HG02678 (cell line): ENCODE data around the gene CISD3.

Experiments
- ATAC-seq: cut with Tn5 transposase; IDR thresholded peaks from one replicate; pipeline ENCODE4 v1.9.1; 2021; ENCODE audit warnings: mild to moderate bottlenecking, moderate library complexity; ENCODE audit not compliant: unreplicated experiment

CISD3 gene, protein sequence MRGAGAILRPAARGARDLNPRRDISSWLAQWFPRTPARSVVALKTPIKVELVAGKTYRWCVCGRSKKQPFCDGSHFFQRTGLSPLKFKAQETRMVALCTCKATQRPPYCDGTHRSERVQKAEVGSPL

DNA sequence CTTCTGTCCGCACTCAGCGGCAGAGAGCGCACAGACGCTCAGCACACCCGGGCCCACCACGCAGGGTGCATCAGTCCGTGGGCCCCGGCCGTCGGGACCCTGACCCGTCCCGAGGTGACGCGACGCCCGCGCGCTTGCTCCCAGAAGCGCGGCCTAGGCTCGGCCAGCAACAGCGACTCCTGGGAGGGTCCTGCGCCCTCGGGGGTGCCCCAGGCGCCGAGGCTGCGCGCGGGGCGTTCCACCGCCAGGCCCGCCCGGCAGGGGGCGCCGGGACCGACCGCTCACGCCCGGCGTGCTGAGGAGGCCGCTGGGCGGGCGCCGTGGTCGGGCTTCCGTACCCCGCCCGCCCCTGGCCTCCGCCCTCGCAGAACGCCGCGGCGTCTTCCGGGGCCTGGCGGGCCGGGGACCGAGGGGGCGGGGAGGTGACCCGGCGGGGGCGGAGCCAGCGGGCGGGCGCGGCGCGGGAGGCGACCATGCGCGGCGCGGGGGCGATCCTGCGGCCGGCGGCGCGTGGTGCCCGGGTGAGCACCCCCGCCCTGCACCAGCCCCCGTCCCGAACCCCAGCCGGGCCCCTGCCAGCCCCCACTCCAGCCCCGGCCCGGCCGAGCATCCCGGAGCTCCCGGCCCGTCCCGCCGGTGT, at the start of gene CISD3:
CISD3 (plus strand) TSS at position 456 of the 640 bp plus-strand sequence; CDS start at position 474, 18 bp downstream.
- peak; percentile 82 for ATAC-seq

DNA sequence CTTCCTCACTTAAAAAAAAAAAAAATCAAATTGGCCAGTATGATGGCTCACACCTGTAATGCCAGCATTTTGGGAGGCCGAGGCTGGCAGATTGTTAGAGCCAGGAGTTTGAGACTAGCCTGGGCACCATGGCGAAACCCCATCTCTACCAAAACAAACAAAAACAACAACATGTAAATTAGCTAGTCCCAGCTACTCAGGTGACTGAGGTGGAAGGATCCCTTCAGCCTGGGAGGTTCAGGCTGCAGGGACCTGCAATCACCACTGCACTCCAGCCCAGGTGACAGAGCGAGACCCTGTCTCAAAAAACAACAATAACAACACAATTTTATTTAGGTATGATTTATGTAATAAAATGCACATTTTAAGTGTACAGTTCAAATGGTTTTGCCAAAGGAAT, 49.0 kb upstream of the CISD3 start:
- ATAC-seq, result no peak

DNA sequence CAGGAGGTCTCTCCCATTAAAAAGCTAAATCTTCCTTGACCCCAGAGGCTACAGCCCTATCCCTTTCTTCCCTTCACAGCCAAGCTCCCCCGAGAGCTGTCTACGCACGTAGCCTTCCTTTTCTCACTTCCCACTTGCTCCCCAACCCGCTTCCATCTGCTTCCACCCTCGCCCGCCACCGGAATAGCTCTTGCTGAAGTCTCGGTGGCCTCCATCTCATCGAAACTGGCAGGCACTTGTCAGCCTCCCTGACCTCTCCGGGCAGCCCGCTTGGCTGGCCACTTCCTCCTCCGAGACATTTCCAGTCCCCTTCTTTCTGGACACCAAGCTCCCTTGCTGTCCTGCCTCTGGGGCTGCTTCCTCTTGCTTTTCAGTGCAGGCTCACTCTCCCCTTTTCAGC, 44.6 kb upstream of the CISD3 start:
- ATAC-seq, result no peak

DNA sequence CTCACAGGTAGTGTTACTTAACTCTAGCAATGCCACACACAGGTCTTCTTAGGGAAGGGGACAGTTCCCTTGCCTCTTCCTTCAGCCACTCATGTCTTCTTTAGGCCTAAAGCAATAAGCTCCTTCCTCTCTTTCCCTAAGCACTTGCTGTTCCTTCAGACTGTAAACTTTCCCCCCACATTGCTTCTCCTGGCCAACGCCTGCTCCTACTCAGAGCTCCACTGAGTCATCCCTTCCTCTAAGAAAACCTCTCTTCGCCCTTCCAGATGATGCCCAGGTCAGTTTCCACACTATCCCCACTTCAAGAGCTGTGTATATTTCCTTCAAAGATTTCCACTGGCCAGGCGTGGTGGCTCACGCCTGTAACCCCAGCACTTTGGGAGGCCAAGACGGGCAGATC, 42.9 kb upstream of the CISD3 start:
- no peak for ATAC-seq

DNA sequence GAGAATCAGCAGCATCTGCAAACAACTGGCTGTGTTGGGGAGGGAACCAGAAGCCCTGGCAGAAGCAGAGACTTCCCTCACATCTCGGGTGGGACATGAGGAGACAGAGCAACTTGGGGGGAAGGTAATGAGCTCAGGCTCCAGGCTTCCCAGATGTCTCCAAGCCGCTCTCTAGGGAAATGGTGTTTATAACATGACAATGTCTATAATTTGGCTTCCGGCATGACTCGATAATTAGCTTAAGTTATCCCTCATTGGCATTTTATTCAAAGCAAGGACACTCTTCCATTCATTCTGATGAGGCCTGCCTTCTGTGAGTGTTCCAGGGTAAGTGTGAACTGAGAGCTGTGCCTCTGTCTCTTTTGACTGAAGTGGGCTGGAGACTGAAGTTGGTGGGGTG, 39.8 kb upstream of the CISD3 start:
- no peak for ATAC-seq

- no peak for ATAC-seq
Measured at GRCh38 chr17:38691154-38691553, 39.0 kb upstream of the CISD3 start.

- ATAC-seq, result no peak
Measured at GRCh38 chr17:38693700-38694329, 36.3 kb upstream of the CISD3 start.

DNA sequence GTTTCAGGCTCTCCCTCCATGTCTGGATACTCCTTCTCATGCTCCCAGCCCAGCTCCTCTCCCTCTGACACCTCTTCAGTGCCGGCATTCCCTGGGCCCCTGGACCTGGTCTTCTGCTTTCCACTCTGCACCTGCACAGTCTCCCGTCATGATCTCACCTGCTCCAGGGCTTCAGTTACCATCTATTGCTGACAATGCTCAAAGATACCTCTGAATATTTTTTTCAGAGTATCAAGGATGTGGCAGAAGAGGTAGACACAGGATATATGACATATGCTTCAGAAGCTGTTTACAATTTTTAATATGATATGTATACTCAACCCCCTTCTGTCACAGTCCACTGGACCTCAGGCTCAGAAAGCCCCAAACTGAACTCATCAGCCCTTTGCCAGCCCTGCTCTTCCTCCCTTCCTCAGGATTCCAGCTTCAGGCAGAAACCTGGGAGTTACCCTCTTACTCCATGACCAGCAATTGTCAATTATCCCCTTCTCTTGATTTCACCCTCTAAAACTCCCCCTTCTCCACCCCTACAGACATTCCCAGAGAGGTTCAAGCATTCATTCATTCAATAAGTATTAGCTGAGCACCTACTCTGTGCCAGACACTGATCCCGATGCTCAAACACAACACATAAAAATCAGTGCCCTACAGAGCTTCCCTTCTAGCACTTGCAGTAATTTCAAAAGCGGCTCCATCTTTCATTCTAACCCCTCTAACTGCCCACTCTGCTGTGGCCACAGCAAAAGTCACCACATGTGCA, 32.9 kb upstream of the CISD3 start:
- ATAC-seq, result no peak

DNA sequence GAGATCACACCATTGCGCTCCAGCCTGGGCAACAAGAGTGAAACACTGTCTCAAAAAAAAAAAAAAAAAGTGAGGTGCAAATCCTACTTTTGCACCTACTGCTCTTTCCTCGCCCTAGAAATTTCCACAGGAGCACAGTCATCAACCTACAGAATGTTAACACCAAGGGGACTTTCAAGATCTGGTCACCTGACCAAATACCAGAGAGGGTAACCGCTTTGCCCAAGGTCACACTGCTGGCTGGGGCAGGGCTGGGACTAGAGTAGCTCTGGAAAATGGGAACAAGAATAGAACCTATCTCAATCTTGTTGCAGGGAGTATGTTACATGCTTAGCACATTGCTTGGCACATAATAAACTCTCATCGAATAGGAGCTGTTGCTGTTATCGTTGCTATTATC, 31.4 kb upstream of the CISD3 start:
- no peak for ATAC-seq

- ATAC-seq, result peak; percentile 28
Measured at GRCh38 chr17:38701504-38702165, 28.5 kb upstream of the CISD3 start.

DNA sequence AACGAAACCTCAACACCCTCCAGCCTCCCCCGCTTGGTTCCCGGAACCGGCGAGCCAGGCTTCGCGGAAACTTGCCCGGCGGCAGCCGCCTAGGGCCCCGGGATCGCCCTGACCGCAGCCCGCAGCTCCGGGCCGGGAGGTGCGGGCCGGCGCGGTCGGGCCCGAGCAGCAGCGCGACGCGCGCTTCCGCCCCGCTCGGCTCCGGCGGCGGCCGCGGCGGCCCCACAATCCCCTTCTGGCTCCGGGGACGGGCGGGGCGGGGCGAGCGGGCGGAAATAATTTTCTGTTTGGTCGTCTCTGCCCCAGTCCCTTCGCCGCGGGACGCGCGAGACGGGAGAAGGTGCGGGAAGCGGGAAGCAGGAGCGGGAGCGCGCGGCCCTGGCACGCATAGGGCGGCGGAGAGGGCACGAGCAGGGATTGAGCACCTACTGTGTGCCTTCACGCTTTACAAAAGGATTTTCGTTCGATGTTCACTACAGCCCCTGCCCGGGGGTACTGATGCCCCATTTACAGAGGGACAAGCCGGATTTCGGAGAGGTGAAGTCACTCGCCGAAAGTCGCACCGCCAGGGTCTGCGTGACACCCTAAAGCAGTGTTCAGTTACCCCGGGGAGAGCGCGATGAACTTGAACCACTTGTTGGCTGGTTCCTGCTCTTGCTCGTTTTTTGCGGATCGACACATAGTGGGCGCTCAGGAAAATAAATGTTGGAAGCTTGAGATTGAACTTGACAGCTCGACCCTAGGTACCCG, 27.8 kb upstream of the CISD3 start:
- peak; percentile 40 for ATAC-seq

DNA sequence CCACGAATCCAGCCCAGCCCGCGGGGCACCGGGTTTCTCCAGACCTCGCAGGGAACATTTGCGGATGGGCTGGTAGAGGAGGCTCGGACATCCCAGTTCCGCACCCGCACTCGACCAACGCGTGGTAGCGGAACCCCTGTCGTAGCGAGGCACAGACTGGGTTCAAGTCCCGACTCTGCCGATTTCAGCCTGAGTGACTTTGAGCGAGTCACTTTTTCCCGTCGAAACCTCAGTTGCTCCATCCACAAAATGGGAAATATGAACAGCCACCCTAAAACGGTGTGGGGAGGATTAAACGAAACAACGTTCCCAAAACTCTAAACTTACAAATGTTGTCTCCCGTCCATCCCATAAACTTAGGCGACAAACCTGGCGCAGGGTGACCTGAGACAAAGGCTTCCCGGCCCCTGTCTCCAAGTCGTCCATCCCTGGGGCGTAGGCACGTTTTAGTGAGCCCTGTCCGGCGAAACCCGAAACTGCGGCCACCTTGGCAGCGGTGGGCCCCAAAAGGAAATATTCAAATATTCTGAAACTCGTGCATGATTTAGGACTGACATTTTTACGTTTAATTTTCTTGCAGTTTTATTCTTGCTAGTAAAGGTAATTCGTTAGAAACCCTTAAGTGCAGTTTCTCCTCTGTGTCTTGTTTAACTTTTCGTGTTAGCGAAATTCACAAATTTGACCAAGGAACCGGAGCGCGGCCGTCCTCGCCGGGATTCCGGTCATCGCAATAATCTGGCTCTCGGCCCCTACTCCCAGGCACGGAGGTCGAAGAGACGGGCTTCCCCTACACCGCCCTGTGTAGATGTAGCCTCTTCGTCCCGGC, 27.0 kb upstream of the CISD3 start:
- peak; percentile 4 for ATAC-seq

GRCh38 chr17:38703742-38704605, 26.2 kb upstream of the CISD3 start:
- peak; percentile 25 for ATAC-seq

DNA sequence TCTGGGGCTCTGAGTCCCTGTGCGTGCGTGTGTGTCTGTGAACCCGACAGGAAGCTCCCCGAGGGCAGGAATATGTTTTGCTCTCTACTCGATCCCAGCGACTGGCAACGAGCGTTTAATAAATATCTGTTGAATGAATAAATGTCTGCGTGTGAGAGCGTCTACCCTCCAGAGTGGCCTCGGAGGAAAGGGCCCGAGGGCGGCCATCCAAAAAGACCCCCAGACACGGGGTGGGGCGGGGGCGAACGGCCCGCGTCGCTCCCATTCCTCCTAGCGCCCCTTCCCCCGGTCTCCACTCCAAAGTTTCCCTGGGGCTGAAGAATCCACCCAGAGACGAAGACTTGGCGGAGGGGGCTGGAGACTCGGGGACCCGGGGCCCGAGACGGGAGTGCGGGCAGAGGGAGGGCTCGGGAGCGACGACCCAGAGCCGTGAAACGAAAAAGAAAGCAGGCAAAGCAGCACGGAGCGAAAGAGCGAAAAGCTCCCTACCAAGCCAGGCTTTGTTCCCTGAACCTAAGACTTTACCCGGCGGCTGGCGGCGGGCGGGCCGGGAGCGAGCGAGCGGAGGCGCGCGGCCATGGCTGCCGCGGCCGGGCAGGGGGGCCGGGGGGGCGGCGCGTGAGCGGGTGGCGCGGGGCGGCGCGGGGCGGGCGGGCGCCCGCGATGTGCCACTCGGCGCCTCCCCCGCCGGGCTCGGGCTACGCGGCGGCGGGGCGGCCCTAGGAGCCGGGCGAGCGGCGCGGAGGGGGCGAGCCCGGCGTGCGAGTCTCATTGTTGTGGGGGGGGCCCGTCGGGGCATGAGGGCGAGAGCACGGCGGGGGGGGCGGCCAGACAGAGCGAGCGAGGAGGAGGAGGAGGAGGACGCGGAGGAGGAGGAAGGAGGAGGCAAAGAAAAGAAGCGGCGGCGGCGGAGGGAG, 25.3 kb upstream of the CISD3 start, which contains the start of gene MLLT6:
MLLT6 (plus strand) TSS at position 668 of the 917 bp plus-strand sequence. CDS start 360 bp downstream, outside the sequence.
- no peak for ATAC-seq

DNA sequence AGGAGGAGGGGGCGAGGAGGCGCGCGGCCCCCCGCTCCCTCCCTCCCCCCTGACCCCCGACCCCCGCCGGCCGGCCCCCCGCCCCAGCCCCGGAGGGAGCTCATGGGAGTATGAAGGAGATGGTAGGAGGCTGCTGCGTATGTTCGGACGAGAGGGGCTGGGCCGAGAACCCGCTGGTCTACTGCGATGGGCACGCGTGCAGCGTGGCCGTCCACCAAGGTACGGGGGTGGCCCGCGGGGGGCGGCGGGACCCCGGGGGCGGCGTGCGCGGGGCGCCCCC, 24.7 kb upstream of the CISD3 start:
- ATAC-seq, result no peak

GRCh38 chr17:38705803-38706504, 24.2 kb upstream of the CISD3 start:
- no peak for ATAC-seq
